Measurements from ENCODE around the gene RABGAP1L. TPM values are rescaled to one million over a fixed set of nuclear protein-coding genes. Genes with fewer than 3 reads are reported as not detected.

RABGAP1L gene
- total RNA-seq, 1 donor from 2014 or later, result 30.2 TPM

DNA sequence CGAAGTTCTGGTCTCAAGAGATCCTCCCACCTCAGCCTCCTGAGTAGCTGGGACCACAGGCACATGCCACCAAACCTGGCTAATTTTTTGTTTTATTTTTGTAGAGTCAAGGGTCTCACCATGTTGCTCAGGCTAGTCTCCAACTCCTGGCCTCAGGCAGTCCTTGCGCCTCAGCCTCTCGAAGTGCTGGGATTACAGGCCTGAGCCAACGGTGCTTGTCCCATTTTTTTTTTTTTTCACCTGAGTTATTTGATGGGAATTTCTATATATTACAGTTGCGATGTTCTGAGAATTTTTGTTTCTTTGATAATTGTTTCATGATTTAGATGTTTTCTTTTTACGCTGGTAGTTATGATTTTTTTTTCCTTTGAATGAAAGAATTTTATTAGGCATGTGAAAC is 2.5 kb downstream of the RABGAP1L start:
- Mint-ChIP-seq H3K4me1 (ENCODE audit: unreplicated experiment) (peaks cover 13% of the 10 kb centered on the region), H3K36me3 (ENCODE audit: low read depth, unreplicated experiment) (peaks cover 4% of the 10 kb centered on the region), H3K27me3 (ENCODE audit: unreplicated experiment) (peaks cover 10% of the 10 kb centered on the region), H3K27ac (ENCODE audit: unreplicated experiment) (no peak overlapping the region), H3K9me3 (ENCODE audit: unreplicated experiment) (no peaks in the 10 kb centered on the region), H3K4me3 (ENCODE audit: unreplicated experiment) (no peak overlapping the region)
- DNase-seq (ENCODE audit: low spot score), result no peak
- TF ChIP-seq, protein P1, sequence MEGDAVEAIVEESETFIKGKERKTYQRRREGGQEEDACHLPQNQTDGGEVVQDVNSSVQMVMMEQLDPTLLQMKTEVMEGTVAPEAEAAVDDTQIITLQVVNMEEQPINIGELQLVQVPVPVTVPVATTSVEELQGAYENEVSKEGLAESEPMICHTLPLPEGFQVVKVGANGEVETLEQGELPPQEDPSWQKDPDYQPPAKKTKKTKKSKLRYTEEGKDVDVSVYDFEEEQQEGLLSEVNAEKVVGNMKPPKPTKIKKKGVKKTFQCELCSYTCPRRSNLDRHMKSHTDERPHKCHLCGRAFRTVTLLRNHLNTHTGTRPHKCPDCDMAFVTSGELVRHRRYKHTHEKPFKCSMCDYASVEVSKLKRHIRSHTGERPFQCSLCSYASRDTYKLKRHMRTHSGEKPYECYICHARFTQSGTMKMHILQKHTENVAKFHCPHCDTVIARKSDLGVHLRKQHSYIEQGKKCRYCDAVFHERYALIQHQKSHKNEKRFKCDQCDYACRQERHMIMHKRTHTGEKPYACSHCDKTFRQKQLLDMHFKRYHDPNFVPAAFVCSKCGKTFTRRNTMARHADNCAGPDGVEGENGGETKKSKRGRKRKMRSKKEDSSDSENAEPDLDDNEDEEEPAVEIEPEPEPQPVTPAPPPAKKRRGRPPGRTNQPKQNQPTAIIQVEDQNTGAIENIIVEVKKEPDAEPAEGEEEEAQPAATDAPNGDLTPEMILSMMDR (IDR thresholded peaks at IDR 0.05; ENCODE audit: unreplicated experiment), result no peak

DNA sequence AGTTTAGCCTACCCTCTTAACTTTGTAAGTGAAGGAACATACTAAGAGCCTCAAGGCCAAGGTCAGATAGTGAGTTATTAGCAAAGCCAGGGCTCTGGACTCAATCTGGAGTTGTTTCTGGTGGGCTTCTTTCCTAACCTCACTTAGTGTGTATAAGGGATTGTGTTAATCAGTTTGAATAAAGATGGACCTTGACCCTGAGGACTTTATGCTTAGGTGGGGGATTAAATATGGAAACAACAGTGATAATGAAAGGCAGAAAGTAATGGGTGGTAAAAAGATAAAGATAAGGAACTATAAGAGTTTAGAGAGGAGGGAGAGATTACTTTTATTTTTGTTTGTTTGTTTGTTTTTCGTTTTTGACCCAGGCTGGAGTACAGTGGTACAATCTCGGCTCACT is 5.5 kb downstream of the RABGAP1L start:
- H3K27me3 Mint-ChIP-seq (ENCODE audit: unreplicated experiment), result peaks cover 8% of the 10 kb centered on the region
- no peak overlapping the region for H3K27ac Mint-ChIP-seq (ENCODE audit: unreplicated experiment)
- no peak for DNase-seq (ENCODE audit: low spot score)
- no peak overlapping the region for H3K4me3 Mint-ChIP-seq (ENCODE audit: unreplicated experiment)
- TF ChIP-seq, protein P1 (IDR thresholded peaks at IDR 0.05; ENCODE audit: unreplicated experiment), result no peak
- peaks cover 4% of the 10 kb centered on the region for H3K36me3 Mint-ChIP-seq (ENCODE audit: low read depth, unreplicated experiment)
- H3K4me1 Mint-ChIP-seq (ENCODE audit: unreplicated experiment), result peaks cover 4% of the 10 kb centered on the region
- no peaks in the 10 kb centered on the region for H3K9me3 Mint-ChIP-seq (ENCODE audit: unreplicated experiment)

DNA sequence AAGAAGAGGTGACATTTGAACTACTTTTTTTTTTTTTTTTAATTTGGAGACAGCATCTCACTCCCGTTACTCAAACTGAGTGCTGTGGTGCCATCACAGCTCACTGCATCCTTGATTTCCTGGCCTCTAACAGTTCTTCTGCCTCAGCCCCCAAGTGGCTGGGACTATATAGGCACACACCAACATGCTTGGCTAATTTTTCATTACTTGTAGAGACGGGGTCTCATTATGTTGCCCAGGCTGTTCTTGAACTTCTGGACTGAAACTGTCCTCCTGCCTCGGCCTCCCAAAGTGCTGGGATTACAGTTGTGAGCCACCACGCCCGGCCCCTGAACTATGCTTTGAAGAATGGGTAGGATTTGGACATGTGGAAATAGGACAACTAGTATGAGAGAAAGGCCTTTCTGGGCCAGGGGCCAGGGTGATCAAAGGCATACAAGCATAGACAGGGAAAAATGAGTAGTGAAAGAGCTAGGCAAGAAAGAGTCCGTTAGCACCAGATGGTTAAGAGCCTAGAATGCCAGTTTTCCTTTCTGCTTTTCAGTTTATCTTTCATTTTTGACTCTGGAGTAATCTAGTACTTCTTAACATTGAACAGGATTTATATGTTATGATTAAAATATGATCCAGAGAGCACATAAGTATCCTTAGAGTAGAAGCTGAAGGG is 6.3 kb downstream of the RABGAP1L start:
- Mint-ChIP-seq H3K4me3 (ENCODE audit: unreplicated experiment) (no peak overlapping the region), H3K27ac (ENCODE audit: unreplicated experiment) (no peak overlapping the region), H3K9me3 (ENCODE audit: unreplicated experiment) (no peaks in the 10 kb centered on the region), H3K36me3 (ENCODE audit: low read depth, unreplicated experiment) (no peaks in the 10 kb centered on the region), H3K4me1 (ENCODE audit: unreplicated experiment) (no peaks in the 10 kb centered on the region), H3K27me3 (ENCODE audit: unreplicated experiment) (peaks cover 1% of the 10 kb centered on the region)
- DNase-seq (ENCODE audit: low spot score), result no peak
- TF ChIP-seq, protein P1 (IDR thresholded peaks at IDR 0.05; ENCODE audit: unreplicated experiment), result no peak

- DNase-seq (ENCODE audit: low spot score), result no peak
- TF ChIP-seq, protein P1 (IDR thresholded peaks at IDR 0.05; ENCODE audit: unreplicated experiment), result no peak
- Mint-ChIP-seq H3K27me3 (ENCODE audit: unreplicated experiment) (no peaks in the 10 kb centered on the region), H3K9me3 (ENCODE audit: unreplicated experiment) (no peaks in the 10 kb centered on the region), H3K4me3 (ENCODE audit: unreplicated experiment) (no peak overlapping the region), H3K27ac (ENCODE audit: unreplicated experiment) (no peak overlapping the region), H3K4me1 (ENCODE audit: unreplicated experiment) (no peaks in the 10 kb centered on the region), H3K36me3 (ENCODE audit: low read depth, unreplicated experiment) (no peaks in the 10 kb centered on the region)
Measured at GRCh38 chr1:174166530-174167264, 7.4 kb downstream of the RABGAP1L start.

GRCh38 chr1:174167265-174167803 is 8.0 kb downstream of the RABGAP1L start:
- TF ChIP-seq, protein P1 (IDR thresholded peaks at IDR 0.05; ENCODE audit: unreplicated experiment), result no peak
- no peak overlapping the region for H3K4me3 Mint-ChIP-seq (ENCODE audit: unreplicated experiment)
- no peaks in the 10 kb centered on the region for H3K36me3 Mint-ChIP-seq (ENCODE audit: low read depth, unreplicated experiment)
- no peaks in the 10 kb centered on the region for H3K27me3 Mint-ChIP-seq (ENCODE audit: unreplicated experiment)
- no peak for DNase-seq (ENCODE audit: low spot score)
- H3K27ac Mint-ChIP-seq (ENCODE audit: unreplicated experiment), result no peak overlapping the region
- H3K9me3 Mint-ChIP-seq (ENCODE audit: unreplicated experiment), result no peaks in the 10 kb centered on the region
- H3K4me1 Mint-ChIP-seq (ENCODE audit: unreplicated experiment), result no peaks in the 10 kb centered on the region

Measured in endothelial cell (in vitro differentiated cells).